GM12872 (cell line): Measurements from ENCODE around the gene VEZF1.

Source experiments
- CTCF ChIP-seq: IDR thresholded peaks from 3 replicates; pipeline ENCODE4 v1.5.1; 2011; ENCODE audit warnings: low read depth, mild to moderate bottlenecking, low read length, moderate library complexity; ENCODE audit not compliant: insufficient read depth

Gene VEZF1

DNA sequence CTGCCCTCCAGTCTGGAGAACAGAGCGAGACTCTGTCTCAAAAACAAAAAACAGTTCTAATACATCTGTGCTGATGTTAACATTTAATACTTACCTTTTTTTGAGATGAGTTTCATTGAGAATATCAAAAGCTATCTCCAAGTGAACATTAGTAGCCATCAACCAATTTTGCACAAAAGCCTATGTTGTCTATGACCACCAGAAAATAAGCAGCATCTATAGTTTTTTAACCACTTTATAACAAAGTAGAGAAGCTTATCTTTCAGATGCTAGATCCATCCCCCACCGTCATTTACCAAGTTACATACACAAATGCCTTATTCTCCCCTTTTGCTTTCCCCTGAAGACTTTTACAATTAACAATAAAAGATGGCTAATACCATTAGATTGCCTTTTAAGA, 14.9 kb upstream of the VEZF1 start:
- no peak for TF ChIP-seq CTCF

GRCh38 chr17:58002154-58002948, 14.3 kb upstream of the VEZF1 start:
- no peak for TF ChIP-seq CTCF

GRCh38 chr17:58001461-58002124, 13.5 kb upstream of the VEZF1 start:
- TF ChIP-seq CTCF: no peak

DNA sequence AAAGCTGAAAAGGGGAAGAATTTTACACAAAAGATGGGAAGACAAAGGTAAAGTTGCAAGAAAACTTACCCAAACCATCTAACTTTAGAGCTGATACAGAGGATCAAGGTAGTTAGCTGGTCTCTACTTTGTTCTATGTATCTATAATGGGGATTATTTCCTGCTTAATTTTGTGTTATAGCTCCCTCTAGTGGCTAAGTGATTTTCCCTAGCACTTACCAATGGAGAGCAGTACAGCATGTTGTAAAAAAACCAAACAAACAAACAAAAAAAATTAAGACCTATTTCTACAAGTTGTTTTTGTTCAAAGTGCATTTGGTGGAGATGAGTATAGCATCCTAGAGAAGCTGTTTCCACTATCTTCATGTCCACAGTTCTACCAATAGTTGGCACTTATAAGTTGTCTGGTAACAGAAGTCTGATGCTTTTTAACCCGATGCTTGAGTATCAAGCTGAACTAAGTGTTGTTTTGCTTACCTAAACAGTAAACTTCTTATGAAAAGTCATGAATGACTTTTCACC, 11.5 kb upstream of the VEZF1 start:
- TF ChIP-seq CTCF: peak; percentile 70

DNA sequence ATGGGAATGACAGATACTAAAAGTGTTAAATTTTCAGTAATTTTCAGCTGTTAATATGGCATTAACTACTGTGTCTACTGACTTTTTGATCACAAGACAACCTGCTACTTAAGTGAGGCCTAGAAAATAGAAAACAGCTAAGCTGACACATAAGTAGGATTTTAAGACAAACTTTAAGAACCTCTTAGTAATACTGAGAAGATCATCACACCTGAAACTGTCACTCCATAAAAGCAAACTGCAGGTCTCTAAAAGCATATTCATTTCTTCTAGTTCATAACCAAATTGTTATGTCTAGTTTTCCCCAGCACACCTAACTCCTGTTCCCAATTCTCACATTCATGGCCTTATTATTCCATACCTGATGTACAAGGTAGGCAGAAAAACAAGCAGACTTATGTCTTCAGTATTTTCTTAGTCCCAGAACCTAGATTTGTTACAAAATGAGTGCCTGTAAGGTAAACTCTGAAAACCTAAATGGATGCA, 11.0 kb upstream of the VEZF1 start:
- no peak for TF ChIP-seq CTCF

DNA sequence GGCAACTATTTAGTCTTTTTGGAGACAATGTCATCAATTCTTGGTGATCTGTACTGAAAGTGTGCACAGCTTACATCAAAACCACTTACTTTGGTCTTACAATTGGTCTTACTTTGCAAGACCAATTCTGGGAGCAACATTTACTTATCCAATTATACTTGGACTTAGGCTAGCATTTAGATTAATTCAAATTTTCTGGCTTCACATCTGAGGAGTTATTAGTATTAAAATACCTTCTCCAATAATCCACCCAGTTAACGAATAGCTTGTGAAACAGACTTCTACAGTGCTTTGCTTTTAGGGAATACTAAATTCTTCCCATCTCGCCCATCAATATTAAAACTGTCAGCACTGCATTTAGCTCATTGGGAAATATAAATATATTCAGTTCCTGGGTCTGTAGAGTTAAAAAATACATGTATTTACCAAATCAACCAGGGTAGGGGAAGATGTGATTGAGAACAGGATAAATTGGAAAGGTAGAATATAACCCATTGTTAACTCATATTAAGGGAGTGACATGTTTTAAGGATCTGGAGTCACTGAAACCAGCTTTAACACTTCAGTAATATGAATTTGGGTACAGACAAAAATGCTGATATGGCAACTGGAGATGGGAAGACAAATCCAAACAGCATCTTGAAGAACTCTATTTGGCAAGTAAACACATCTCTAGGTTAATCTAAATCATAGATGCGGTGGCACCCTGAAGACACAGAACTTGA, 9.2 kb upstream of the VEZF1 start:
- TF ChIP-seq CTCF: no peak

GRCh38 chr17:57995076-57995956, 7.3 kb upstream of the VEZF1 start:
- TF ChIP-seq CTCF: peak; percentile 78
